Fibroblast of skin of scalp (primary cell): ENCODE results near the gene PDE7B.
A peak's percentile ranks its signal among the peaks of the same experiment; 100 is the strongest.

Source experiments
- DNase-seq: peaks from one replicate; pipeline ENCODE4 v3.0.0-alpha.2; 2013

Gene PDE7B

GRCh38 chr6:136034422-136034821 lies 182.9 kb downstream of the PDE7B start:
- DNase-seq = no peak

- DNase-seq = peak; percentile 48
These were observed 184.0 kb downstream of the PDE7B start for GRCh38 chr6:136035378-136036070.

- no peak for DNase-seq
These were observed 184.5 kb downstream of the PDE7B start for GRCh38 chr6:136036071-136036380.

- DNase-seq = peak; percentile 63
These were observed 185.1 kb downstream of the PDE7B start for GRCh38 chr6:136036601-136037000.

- peak; percentile 37 for DNase-seq
These were observed 185.9 kb downstream of the PDE7B start for GRCh38 chr6:136037242-136037875.

- DNase-seq = peak; percentile 82
These were observed 186.5 kb downstream of the PDE7B start for GRCh38 chr6:136037876-136038460.

- no peak for DNase-seq
These were observed 187.0 kb downstream of the PDE7B start for GRCh38 chr6:136038531-136038930.

- DNase-seq = no peak
These were observed 187.7 kb downstream of the PDE7B start for GRCh38 chr6:136039185-136039584.

GRCh38 chr6:136050475-136050874 lies 199.0 kb downstream of the PDE7B start:
- no peak for DNase-seq

- peak; percentile 46 for DNase-seq
These were observed 199.8 kb downstream of the PDE7B start for GRCh38 chr6:136051140-136051775.

- no peak for DNase-seq
These were observed 200.5 kb downstream of the PDE7B start for GRCh38 chr6:136052031-136052430.

- no peak for DNase-seq
These were observed 207.4 kb downstream of the PDE7B start for GRCh38 chr6:136058852-136059251.

GRCh38 chr6:136059308-136059707 lies 207.8 kb downstream of the PDE7B start:
- DNase-seq = no peak

- DNase-seq = no peak
These were observed 208.6 kb downstream of the PDE7B start for GRCh38 chr6:136060052-136060451.

GRCh38 chr6:136060759-136061158 lies 209.3 kb downstream of the PDE7B start:
- DNase-seq = no peak

GRCh38 chr6:136061701-136062100 lies 210.2 kb downstream of the PDE7B start:
- no peak for DNase-seq

GRCh38 chr6:136063096-136063495 lies 211.6 kb downstream of the PDE7B start:
- DNase-seq = peak; percentile 70

GRCh38 chr6:136066005-136066404 lies 214.5 kb downstream of the PDE7B start:
- no peak for DNase-seq

GRCh38 chr6:136067731-136068341 lies 216.3 kb downstream of the PDE7B start:
- DNase-seq = peak; percentile 62

- DNase-seq = peak; percentile 81
These were observed 217.6 kb downstream of the PDE7B start for GRCh38 chr6:136069119-136069518.

GRCh38 chr6:136070815-136071214 lies 219.3 kb downstream of the PDE7B start:
- no peak for DNase-seq

GRCh38 chr6:136072691-136073090 lies 221.2 kb downstream of the PDE7B start:
- no peak for DNase-seq

- peak; percentile 40 for DNase-seq
These were observed 221.7 kb downstream of the PDE7B start for GRCh38 chr6:136073216-136073615.
